ENCODE data around the gene KCNMB4.

DNA sequence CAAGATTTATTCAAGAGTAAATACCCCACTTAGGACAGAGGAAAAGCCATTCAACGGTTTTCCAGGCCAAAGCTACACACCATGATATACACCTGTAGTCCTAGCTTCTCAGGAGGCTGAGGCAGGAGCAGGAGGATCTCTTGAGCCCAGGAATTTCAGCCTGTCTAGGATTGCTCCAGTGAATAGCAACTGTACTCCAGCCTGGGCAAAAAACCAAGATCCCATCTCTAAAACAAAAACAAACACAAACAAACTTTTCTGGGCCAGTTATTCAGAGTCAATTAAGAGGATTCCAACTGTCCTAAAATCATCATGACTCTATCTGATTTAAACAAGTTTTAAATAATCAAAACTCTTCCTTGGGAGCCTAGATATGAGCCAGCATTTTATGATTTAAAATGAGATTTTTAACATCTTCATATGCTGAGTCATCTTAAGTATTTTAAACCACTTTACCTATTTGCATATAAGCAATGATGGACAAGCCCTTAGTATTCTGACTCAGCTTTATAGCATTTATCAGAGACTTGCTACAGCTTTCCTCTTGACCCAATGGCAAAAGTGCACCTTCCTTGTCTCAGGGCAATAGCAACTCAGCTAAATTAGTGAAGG is 77.1 kb downstream of the KCNMB4 start:
- TF ChIP-seq, protein P1, sequence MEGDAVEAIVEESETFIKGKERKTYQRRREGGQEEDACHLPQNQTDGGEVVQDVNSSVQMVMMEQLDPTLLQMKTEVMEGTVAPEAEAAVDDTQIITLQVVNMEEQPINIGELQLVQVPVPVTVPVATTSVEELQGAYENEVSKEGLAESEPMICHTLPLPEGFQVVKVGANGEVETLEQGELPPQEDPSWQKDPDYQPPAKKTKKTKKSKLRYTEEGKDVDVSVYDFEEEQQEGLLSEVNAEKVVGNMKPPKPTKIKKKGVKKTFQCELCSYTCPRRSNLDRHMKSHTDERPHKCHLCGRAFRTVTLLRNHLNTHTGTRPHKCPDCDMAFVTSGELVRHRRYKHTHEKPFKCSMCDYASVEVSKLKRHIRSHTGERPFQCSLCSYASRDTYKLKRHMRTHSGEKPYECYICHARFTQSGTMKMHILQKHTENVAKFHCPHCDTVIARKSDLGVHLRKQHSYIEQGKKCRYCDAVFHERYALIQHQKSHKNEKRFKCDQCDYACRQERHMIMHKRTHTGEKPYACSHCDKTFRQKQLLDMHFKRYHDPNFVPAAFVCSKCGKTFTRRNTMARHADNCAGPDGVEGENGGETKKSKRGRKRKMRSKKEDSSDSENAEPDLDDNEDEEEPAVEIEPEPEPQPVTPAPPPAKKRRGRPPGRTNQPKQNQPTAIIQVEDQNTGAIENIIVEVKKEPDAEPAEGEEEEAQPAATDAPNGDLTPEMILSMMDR (conservative IDR thresholded peaks at IDR 0.05): no peak
- no peak for TF ChIP-seq ZFX (IDR thresholded peaks at IDR 0.05)
